Measurements from ENCODE around the gene CAMTA1. TPM values are rescaled to one million over a fixed set of nuclear protein-coding genes. Genes with fewer than 3 reads are reported as not detected.

The CAMTA1 gene
- total RNA-seq, 1 experiment from 2014 or later, result 60.0 TPM

DNA sequence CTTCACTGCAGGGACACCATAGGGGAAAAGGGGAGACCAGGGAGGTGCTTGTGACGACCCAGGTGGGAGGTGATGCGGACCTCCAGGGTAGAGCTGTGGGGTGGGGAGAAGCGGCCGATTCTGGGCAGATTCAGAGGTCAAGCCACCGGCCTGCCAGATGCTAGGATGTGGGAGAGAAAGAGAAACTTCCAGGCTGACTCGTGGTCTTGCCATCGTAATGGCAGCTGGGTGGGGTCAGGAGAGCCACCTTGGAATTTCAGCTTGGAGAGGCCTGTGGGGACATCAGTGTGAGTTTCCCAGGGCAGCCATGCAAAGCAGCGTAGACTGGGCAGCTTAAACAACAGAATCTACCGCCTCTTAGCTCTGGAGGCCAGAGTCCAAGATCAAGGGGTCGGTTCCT, 727.8 kb downstream of the CAMTA1 start:
- Mint-ChIP-seq H3K36me3 (ENCODE audit: insufficient read depth, unreplicated experiment) (no peaks in the 10 kb centered on the region), H3K27me3 (ENCODE audit: insufficient read depth, unreplicated experiment) (peaks cover 5% of the 10 kb centered on the region), H3K4me1 (ENCODE audit: low read depth, unreplicated experiment) (no peaks in the 10 kb centered on the region), H3K27ac (ENCODE audit: unreplicated experiment) (no peak overlapping the region), H3K4me3 (ENCODE audit: unreplicated experiment) (no peak overlapping the region), H3K9me3 (ENCODE audit: unreplicated experiment) (no peaks in the 10 kb centered on the region)
- intact Hi-C loops (cut with micrococcal nuclease; ENCODE audit: unreplicated experiment), result no loop called here
- H3K4me1 ChIP-seq, result no peaks in the 10 kb centered on the region
- H3K4me3 ChIP-seq (ENCODE audit: low read depth, low read length), result no peak overlapping the region
- no peaks in the 10 kb centered on the region for H3K9me3 ChIP-seq
- POLR2A ChIA-PET, result no interaction called here
- no TSS peak for BruUV-seq (replicated peaks)
- no peaks in the 10 kb centered on the region for H3K36me3 ChIP-seq (ENCODE audit: control insufficient read depth, insufficient read depth, low read length)
- H3K27me3 ChIP-seq (replicated peaks; ENCODE audit: control insufficient read depth, insufficient read depth, low read length), result no peaks in the 10 kb centered on the region
- TF ChIP-seq, protein P1, sequence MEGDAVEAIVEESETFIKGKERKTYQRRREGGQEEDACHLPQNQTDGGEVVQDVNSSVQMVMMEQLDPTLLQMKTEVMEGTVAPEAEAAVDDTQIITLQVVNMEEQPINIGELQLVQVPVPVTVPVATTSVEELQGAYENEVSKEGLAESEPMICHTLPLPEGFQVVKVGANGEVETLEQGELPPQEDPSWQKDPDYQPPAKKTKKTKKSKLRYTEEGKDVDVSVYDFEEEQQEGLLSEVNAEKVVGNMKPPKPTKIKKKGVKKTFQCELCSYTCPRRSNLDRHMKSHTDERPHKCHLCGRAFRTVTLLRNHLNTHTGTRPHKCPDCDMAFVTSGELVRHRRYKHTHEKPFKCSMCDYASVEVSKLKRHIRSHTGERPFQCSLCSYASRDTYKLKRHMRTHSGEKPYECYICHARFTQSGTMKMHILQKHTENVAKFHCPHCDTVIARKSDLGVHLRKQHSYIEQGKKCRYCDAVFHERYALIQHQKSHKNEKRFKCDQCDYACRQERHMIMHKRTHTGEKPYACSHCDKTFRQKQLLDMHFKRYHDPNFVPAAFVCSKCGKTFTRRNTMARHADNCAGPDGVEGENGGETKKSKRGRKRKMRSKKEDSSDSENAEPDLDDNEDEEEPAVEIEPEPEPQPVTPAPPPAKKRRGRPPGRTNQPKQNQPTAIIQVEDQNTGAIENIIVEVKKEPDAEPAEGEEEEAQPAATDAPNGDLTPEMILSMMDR (IDR thresholded peaks at IDR 0.05; ENCODE audit: insufficient read depth in 1 of 2, low read depth in 1 of 2, low read length in 1 of 2, severe bottlenecking in 1 of 2, unreplicated experiment in 1 of 2), result no peak
- CTCF ChIA-PET, result no interaction called here
- DNase-seq, result no peak

DNA sequence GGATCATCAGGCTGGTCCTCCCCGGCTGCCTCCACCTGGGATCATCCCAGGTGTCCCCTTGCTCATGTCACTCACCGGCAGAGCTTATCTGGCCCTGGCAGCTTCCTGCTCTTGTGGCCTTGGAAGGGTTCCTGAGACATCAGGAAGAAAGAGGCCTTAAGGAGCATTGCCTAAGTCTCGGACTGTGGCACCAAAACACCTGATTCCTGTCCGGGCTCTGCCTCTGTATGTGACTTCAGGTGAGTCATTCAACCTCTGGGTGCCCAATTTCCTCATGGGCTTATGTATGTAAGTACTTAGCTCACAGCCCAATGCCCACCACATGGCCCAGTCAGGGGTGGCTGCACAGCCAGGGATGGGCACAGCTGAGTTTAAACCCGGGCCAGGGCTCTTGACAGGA, 729.9 kb downstream of the CAMTA1 start:
- H3K27me3 Mint-ChIP-seq (ENCODE audit: insufficient read depth, unreplicated experiment), result peaks cover 7% of the 10 kb centered on the region
- TF ChIP-seq, protein P1 (IDR thresholded peaks at IDR 0.05; ENCODE audit: insufficient read depth in 1 of 2, low read depth in 1 of 2, low read length in 1 of 2, severe bottlenecking in 1 of 2, unreplicated experiment in 1 of 2), result no peak
- CTCF ChIA-PET, result no interaction called here

DNA sequence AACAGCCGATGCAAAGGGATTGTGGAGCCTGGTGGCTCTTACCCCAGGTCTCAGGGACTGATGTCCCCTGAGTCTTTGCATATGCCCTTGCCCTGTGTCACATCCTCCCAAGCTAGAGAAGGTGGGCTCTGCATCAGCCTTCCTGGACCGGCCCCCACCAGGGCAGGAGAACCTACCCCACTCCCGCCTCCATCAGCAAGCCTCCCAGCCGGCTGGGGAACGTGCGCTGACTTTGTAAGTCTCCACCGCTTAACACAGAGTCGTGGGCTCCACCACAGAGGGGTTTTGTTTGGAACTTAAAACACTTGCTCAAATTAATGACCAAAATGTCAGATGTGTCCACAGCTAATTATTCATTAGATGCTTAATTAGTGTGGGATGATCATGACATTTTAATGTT, 730.6 kb downstream of the CAMTA1 start:
- no peak overlapping the region for H3K4me3 ChIP-seq (ENCODE audit: low read depth, low read length)
- no peaks in the 10 kb centered on the region for H3K9me3 ChIP-seq
- H3K4me1 ChIP-seq, result no peaks in the 10 kb centered on the region
- no peak overlapping the region for H3K27ac Mint-ChIP-seq (ENCODE audit: unreplicated experiment)
- H3K4me1 Mint-ChIP-seq (ENCODE audit: low read depth, unreplicated experiment), result no peaks in the 10 kb centered on the region
- H3K27me3 Mint-ChIP-seq (ENCODE audit: insufficient read depth, unreplicated experiment), result peaks cover 7% of the 10 kb centered on the region
- H3K4me3 Mint-ChIP-seq (ENCODE audit: unreplicated experiment), result no peak overlapping the region
- CTCF ChIA-PET, result no interaction called here
- H3K36me3 ChIP-seq (ENCODE audit: control insufficient read depth, insufficient read depth, low read length), result no peaks in the 10 kb centered on the region
- peaks cover 5% of the 10 kb centered on the region for H3K36me3 Mint-ChIP-seq (ENCODE audit: insufficient read depth, unreplicated experiment)
- TF ChIP-seq, protein P1 (IDR thresholded peaks at IDR 0.05; ENCODE audit: insufficient read depth in 1 of 2, low read depth in 1 of 2, low read length in 1 of 2, severe bottlenecking in 1 of 2, unreplicated experiment in 1 of 2), result no peak
- intact Hi-C loops (cut with micrococcal nuclease; ENCODE audit: unreplicated experiment), result no loop called here
- DNase-seq, result no peak
- BruUV-seq (replicated peaks), result no TSS peak
- POLR2A ChIA-PET, result no interaction called here
- H3K9me3 Mint-ChIP-seq (ENCODE audit: unreplicated experiment), result no peaks in the 10 kb centered on the region
- H3K27me3 ChIP-seq (replicated peaks; ENCODE audit: control insufficient read depth, insufficient read depth, low read length), result no peaks in the 10 kb centered on the region

More for the DNA sequence above, 729.9 kb downstream of the CAMTA1 start:
- Mint-ChIP-seq H3K27ac (ENCODE audit: unreplicated experiment) (no peak overlapping the region), H3K9me3 (ENCODE audit: unreplicated experiment) (no peaks in the 10 kb centered on the region), H3K4me1 (ENCODE audit: low read depth, unreplicated experiment) (no peaks in the 10 kb centered on the region), H3K4me3 (ENCODE audit: unreplicated experiment) (no peak overlapping the region), H3K36me3 (ENCODE audit: insufficient read depth, unreplicated experiment) (no peaks in the 10 kb centered on the region)
- Histone ChIP-seq H3K4me3 (ENCODE audit: low read depth, low read length) (no peak overlapping the region), H3K36me3 (ENCODE audit: control insufficient read depth, insufficient read depth, low read length) (no peaks in the 10 kb centered on the region), H3K4me1 (no peaks in the 10 kb centered on the region), H3K27me3 (replicated peaks; ENCODE audit: control insufficient read depth, insufficient read depth, low read length) (no peaks in the 10 kb centered on the region), H3K9me3 (no peaks in the 10 kb centered on the region)
- DNase-seq, result no peak
- intact Hi-C loops (cut with micrococcal nuclease; ENCODE audit: unreplicated experiment), result no loop called here
- POLR2A ChIA-PET, result no interaction called here
- BruUV-seq (replicated peaks), result no TSS peak
